Mesodermal cell (in vitro differentiated cells): ENCODE data around the gene RPL13A.

Experiments used
- H3K27ac ChIP-seq: 2 replicates; pipeline ENCODE4 v1.7.0; 2013; ENCODE audit warnings: mild to moderate bottlenecking, low read depth, low read length, moderate library complexity; ENCODE audit not compliant: severe bottlenecking
- H3K36me3 ChIP-seq: 2 replicates; pipeline ENCODE4 v1.7.1; 2013; ENCODE audit warnings: mild to moderate bottlenecking, low read length, moderate library complexity; ENCODE audit not compliant: control insufficient read depth, insufficient read depth
- H3K4me1 ChIP-seq: one replicate; pipeline ENCODE4 v1.7.1; 2013; ENCODE audit warnings: mild to moderate bottlenecking, low read length; ENCODE audit not compliant: insufficient read depth, control insufficient read depth, poor library complexity, severe bottlenecking
- H3K4me3 ChIP-seq: 2 replicates; pipeline ENCODE4 v1.7.0; 2013; ENCODE audit warnings: low read length, control low read depth, mild to moderate bottlenecking; ENCODE audit not compliant: insufficient read depth, poor library complexity, severe bottlenecking; ENCODE audit errors: extremely low read depth
- H3K9me3 ChIP-seq: 2 replicates; pipeline ENCODE4 v1.7.1; 2013; ENCODE audit warnings: mild to moderate bottlenecking, low read length, moderate library complexity; ENCODE audit not compliant: control insufficient read depth
- WGBS, 2 experiments: methylation state at CpG; one replicate each; pipeline ENCODE4 v1.1.5; 2013; ENCODE audit warnings: missing lambda C conversion rate in 2 of 2; ENCODE audit not compliant: insufficient coverage in 2 of 2; 5-methylcytosine and 5-hydroxymethylcytosine counted together

The RPL13A gene

GRCh38 chr19:49538643-49539042 lies 51.2 kb downstream of the RPL13A start:
- 93 to 100% methylated on average over 4 to 5 of the region's 5 CpGs for WGBS, 2 experiments
- no peak overlapping the region for H3K4me3 ChIP-seq
- peaks cover 4% of the 10 kb centered on the region for H3K36me3 ChIP-seq
- no peak overlapping the region for H3K27ac ChIP-seq
- H3K9me3 ChIP-seq = no peaks in the 10 kb centered on the region
- H3K4me1 ChIP-seq = no peaks in the 10 kb centered on the region

GRCh38 chr19:49539192-49539952 lies 52.0 kb downstream of the RPL13A start:
- H3K27ac ChIP-seq = no peak overlapping the region
- WGBS, 2 experiments = 98 to 100% methylated on average over 1 to 8 of the region's 13 CpGs

More at GRCh38 chr19:49539192-49539952, 52.0 kb downstream of the RPL13A start:
- peaks cover 4% of the 10 kb centered on the region for H3K36me3 ChIP-seq
- H3K9me3 ChIP-seq = no peaks in the 10 kb centered on the region
- no peaks in the 10 kb centered on the region for H3K4me1 ChIP-seq
- no peak overlapping the region for H3K4me3 ChIP-seq
